ENCODE results near the gene PGPEP1.
"Not testable (repeated sequence)": the region's sequence is repeated elsewhere in the genome, so short reads cannot be mapped to it uniquely, and the experiment has no call there.

PGPEP1 gene

DNA sequence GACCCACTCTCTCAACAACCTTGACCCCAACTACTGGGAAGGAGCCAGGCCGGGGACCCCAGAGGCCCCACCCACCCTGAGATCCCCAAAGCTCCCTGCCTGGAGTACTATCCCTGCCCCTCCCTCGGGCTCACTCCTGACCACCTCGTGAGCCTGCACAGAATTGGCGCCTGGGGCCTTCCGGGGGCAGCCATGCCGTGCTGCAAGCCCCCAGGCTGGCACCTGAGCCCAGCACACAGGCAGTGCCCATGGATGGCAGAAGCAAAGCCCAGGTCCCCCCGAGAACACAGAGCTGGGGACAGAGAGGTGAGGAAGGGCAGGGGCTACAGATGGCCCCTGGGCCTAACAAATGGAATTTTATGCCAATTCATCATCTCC lies 31.5 kb upstream of the PGPEP1 start:
- FAIRE-seq: no peak

GRCh38 chr19:18309525-18310064 lies 30.8 kb upstream of the PGPEP1 start:
- no peak for FAIRE-seq

- FAIRE-seq: no peak
Observed at GRCh38 chr19:18310118-18310909, 30.1 kb upstream of the PGPEP1 start.

- FAIRE-seq: no peak
Observed at GRCh38 chr19:18310966-18311365, 29.4 kb upstream of the PGPEP1 start.

DNA sequence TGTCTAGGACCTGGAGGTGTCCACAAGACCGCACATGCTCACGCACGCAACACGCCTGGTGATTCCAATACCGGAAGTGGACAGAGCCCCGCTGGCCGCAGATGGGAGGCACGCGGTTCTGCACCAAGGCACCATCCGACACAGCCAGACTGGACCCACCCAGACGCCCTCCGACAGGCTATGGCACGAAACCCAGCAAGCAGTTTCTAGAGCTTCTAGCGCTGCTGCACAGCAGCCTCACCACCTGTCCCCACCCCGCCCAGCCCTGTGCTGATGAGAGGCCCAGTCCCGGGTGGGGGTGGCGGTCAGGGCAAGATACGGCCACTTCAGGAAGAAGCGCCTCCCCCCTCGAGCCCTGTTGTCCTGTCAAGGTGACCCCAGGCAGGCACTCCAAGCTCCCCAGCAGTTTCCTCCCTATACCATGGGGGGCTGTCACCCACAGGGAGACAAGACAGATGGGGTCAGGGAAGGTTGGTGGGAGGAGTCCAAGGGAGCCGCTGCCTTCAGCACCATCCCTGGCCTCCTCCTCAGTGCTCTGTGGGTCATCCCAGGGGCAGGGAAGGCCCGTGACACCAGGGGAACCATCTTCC lies 28.8 kb upstream of the PGPEP1 start:
- no peak for FAIRE-seq

GRCh38 chr19:18312092-18312534 lies 28.3 kb upstream of the PGPEP1 start:
- FAIRE-seq: no peak

- FAIRE-seq: no peak
Observed at GRCh38 chr19:18313398-18313797, 27.0 kb upstream of the PGPEP1 start.

DNA sequence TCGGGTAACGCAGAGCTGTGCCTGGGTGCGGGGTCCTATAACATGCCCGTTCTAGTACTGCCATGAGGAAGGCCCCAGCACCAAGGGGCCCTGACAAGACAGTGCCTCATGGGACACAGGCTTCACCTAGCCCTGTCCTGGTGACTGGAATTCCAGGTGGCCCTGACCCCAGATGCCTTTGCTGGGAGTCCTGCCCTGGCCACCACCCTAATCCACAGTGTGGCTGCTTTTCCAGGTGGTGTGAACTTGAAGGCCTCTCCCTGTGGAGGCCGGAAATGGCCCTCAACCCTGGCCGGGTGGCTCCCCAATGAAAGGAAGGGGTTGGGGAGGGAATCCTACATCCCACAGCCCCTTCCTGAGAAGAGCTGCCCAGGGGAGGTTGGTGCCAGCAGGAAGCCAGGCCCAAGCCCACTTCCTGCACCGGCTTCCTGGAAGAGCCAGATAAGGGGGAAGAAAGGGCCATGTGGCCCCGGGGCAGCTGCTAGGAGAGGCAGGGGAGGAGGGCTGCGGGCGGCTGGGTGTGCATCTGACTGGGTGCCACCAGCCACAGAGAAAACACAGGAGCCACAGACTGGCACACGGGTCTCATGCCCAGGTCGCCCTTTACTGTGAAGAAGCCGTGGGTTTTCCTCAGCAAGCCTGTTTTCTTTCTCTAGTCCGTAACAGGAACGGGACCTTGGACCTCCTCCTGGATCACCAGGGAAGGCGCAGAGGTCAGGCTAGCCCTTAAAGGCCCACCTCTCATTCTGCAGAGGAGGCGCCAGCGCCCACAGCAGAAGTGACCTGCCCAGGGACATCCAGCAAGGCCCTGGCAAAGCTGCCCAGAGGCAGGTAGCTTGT lies 22.2 kb upstream of the PGPEP1 start:
- no peak for FAIRE-seq

GRCh38 chr19:18319591-18320135 lies 20.7 kb upstream of the PGPEP1 start:
- no peak for FAIRE-seq

- no peak for FAIRE-seq
Observed at GRCh38 chr19:18320865-18321733, 19.3 kb upstream of the PGPEP1 start.

DNA sequence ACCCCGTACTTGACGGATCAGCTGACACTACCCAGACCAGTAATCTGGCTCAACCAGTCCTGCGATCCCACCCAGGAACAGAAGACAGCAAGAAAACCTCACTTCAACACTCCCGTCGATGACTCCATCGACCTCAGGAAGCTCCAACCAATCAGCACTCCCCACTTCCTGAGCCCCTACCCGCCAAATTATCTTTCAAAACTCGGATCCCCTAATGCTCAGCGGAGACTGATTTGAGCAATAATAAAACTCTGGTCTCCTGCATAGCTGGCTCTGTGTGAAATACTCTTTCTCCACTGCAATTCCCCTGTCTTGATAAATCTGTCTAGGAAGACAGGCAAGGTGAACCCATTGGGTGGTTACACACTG lies 18.7 kb upstream of the PGPEP1 start:
- FAIRE-seq: no peak

GRCh38 chr19:18322318-18322758 lies 18.1 kb upstream of the PGPEP1 start:
- FAIRE-seq: no peak

DNA sequence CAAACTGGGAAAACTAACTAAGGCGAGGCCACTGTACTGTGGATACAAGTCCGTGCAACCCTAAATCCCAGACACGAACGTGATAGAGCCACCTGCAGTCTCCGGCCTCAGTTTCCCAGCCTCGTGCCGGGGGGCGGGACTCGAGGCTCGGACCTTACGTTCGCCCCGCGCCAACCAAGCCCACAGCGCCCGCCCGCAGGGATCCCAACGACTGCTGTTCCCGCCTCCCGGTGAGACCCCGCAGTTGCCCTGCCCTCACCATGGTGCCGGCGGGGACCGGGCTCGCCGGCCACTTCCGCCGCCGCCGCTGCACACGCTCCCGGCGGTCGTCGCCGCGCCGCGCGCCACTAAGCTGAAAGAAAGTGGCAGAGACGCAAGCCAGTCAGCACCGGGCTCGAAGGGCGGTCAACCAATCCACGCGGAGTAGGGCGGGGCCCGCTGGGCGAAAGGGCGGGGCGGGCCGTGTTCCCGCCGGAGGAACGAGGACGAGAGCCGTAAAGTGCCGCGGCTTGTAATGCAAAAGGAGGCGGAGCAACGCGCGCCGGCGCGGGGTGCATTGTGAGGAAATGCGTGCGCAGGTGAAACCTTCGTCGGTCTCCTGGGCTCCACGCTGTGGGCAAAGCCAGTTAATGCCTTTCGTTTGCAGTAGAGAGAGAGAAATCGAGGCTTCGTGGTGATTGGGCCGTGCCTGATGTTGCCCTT lies 17.5 kb upstream of the PGPEP1 start, which contains the start of gene LSM4:
TSS of gene LSM4 (minus strand) at position 318 of the 702 bp plus-strand sequence. CDS start at position 262, 56 bp downstream.
- no peak for FAIRE-seq

- FAIRE-seq: not testable (repeated sequence)
Observed at GRCh38 chr19:18324373-18324731, 16.0 kb upstream of the PGPEP1 start.

DNA sequence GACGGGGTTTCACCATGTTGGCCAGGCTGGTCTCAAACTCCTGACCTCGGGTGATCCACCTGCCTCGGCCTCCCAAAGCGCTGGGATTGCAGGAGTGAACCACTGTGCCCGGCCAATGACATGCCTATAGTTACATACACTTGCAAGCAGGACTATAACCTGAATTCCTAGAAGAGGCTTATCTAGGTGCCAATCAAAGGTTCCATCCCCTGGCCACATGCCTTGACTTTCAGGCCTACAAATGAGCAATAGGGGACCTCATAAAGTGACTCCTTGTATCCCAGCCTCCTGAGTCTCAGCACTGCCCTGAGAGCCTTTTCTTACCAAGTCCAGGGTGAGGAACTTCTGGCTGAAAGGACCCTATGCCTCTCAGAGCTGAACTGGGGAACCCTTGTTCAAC lies 13.6 kb upstream of the PGPEP1 start:
- FAIRE-seq: no peak

DNA sequence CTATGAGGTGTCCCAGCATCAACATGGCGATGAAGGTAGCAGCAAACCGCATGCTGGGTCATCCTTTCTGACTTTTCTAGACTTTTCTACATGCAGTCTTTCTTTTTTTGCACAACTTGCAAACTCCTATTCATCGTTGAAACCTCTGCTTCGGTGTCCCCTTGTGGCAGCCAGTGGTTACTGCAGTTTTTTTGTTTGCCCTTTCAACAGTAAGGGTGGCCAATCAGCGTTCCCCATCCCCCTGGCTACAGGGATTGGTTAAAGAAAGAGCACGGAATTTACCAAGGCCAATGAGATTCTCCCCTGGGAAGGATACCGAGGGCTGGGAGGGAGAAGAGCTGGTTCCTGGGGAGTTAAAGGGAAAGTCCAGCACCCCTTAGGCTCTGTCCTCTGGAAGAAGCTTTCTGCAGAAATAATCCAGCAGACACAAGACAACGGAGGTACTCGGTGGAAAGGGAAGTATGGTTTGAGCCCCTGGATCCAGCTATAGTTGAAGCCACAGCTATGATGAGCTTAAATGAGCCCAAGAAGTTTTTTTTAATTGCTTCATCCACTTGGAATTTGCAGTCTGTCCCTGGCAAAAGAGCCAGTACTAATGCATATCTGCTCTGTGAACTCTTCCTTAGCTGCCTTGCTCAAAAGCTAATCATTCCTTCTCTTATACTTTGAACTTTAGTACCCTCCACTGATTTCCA lies 11.9 kb upstream of the PGPEP1 start:
- FAIRE-seq: peak; percentile 98

- no peak for FAIRE-seq
Observed at GRCh38 chr19:18329035-18329376, 11.4 kb upstream of the PGPEP1 start.

GRCh38 chr19:18330868-18331267 lies 9.5 kb upstream of the PGPEP1 start:
- no peak for FAIRE-seq

- no peak for FAIRE-seq
Observed at GRCh38 chr19:18332917-18333530, 7.4 kb upstream of the PGPEP1 start.

- FAIRE-seq: no peak
Observed at GRCh38 chr19:18333680-18334079, 6.7 kb upstream of the PGPEP1 start.

All from islet of Langerhans (tissue), 1 donor.